ENCODE data around the gene WSCD1.

GRCh38 chr17:6066183-6066948 is 3.8 kb upstream of the WSCD1 start:
- TF ChIP-seq CTCF (IDR thresholded peaks at IDR 0.05) (no peak), ZFX (IDR thresholded peaks at IDR 0.05; ENCODE audit: borderline replicate concordance) (no peak)

Measured in 22Rv1 (cell line).